Measurements from ENCODE around the gene HAND2.

Gene HAND2

GRCh38 chr4:173547889-173548288, 17.9 kb upstream of the HAND2 start:
- no peak for DNase-seq (ENCODE audit: low read depth)
- H3K4me3 ChIP-seq (ENCODE audit: low read depth, low read length) = no peak overlapping the region
- in situ Hi-C loops (cut with HindIII; ENCODE audit: low sequenced_read_pairs) = no loop called here
- TF ChIP-seq, protein P1, sequence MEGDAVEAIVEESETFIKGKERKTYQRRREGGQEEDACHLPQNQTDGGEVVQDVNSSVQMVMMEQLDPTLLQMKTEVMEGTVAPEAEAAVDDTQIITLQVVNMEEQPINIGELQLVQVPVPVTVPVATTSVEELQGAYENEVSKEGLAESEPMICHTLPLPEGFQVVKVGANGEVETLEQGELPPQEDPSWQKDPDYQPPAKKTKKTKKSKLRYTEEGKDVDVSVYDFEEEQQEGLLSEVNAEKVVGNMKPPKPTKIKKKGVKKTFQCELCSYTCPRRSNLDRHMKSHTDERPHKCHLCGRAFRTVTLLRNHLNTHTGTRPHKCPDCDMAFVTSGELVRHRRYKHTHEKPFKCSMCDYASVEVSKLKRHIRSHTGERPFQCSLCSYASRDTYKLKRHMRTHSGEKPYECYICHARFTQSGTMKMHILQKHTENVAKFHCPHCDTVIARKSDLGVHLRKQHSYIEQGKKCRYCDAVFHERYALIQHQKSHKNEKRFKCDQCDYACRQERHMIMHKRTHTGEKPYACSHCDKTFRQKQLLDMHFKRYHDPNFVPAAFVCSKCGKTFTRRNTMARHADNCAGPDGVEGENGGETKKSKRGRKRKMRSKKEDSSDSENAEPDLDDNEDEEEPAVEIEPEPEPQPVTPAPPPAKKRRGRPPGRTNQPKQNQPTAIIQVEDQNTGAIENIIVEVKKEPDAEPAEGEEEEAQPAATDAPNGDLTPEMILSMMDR (IDR thresholded peaks at IDR 0.05; ENCODE audit: low read depth, low read length, missing control alignments) = no peak

DNA sequence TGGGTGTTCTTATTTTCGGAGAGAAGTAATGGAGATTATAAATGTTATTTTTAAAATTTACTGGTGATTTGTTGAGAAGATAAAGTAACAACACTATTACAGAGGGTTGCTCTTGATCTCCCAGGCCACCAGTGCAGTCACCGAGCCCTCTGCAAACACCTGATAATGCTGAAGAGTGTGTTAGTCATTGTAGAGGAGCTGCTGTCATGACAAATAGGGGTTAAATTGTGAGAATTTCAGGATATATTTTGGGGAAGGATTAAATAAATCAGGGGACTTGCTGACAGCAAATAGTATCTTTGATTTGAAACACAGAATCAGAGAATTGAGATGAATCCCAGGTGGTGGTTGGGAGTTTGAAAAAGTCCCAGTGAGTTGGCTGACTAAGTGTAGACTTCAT, 16.7 kb upstream of the HAND2 start:
- in situ Hi-C loops (cut with HindIII; ENCODE audit: low sequenced_read_pairs) = no loop called here
- no peak for DNase-seq (ENCODE audit: low read depth)
- TF ChIP-seq, protein P1 (IDR thresholded peaks at IDR 0.05; ENCODE audit: low read depth, low read length, missing control alignments) = no peak
- no peak overlapping the region for H3K4me3 ChIP-seq (ENCODE audit: low read depth, low read length)

DNA sequence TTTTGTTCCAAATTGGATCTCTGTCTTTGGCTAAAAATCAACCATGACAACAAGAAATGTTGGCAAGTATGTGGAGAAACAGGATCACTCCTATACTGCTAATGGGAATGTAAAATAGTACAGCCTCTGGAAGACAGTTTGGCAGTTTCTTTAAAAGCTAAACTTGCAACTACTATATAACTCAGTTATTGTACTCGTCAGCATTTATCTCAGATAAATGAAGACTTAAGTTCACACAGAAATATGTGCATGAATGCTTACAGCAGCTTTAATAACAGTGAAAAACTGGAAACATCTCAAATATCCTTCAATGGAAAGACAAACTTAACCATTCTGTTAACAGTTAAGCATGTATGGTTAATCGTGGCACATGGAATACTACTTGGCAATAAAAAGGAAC, 15.4 kb upstream of the HAND2 start:
- in situ Hi-C loops (cut with HindIII; ENCODE audit: low sequenced_read_pairs) = no loop called here
- no peak overlapping the region for H3K4me3 ChIP-seq (ENCODE audit: low read depth, low read length)
- TF ChIP-seq, protein P1 (IDR thresholded peaks at IDR 0.05; ENCODE audit: low read depth, low read length, missing control alignments) = no peak
- DNase-seq (ENCODE audit: low read depth) = no peak

DNA sequence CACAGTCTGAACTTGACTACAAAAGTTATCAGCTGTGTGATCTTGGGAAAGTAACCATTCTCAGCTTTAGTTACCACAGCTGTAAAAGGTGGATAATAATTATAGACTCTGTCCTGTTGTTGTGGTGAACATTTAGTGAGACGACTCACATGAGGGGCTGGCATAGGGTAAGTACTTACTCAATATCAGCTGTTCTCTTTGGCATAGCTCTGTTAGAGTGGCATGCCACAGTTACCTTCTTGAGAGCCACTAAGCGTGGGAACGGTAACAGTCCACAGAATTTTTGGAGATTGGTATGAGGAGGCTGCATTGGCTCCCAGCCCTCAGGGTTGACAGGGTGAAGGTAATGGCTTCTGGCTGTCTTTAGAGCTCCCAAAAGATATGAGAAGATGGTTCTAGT, 13.2 kb upstream of the HAND2 start:
- no peak for DNase-seq (ENCODE audit: low read depth)
- in situ Hi-C loops (cut with HindIII; ENCODE audit: low sequenced_read_pairs) = no loop called here

DNA sequence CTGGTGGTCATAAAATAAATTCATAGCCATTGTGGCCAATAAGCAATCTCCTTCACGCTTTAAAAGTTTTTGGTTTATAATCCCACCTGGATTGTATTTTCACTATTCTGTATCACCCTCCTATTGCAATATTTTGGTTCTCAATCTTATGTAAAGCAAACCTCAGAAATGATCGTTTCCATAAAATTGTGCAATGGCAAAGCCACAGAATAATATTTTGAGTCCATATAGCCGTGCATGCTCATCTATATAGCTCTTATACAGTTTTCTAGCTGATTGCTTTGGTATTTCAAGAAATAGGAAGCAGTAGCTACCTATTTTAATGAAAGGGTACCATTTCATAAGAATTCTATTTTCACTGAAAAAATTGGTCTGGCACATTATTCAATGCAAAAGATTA, 10.0 kb upstream of the HAND2 start:
- no peak for DNase-seq (ENCODE audit: low read depth)
- in situ Hi-C loops (cut with HindIII; ENCODE audit: low sequenced_read_pairs) = no loop called here
- H3K4me3 ChIP-seq (ENCODE audit: low read depth, low read length) = no peak overlapping the region
- TF ChIP-seq, protein P1 (IDR thresholded peaks at IDR 0.05; ENCODE audit: low read depth, low read length, missing control alignments) = no peak

More for the DNA sequence above, 13.2 kb upstream of the HAND2 start:
- H3K4me3 ChIP-seq (ENCODE audit: low read depth, low read length) = no peak overlapping the region
- TF ChIP-seq, protein P1 (IDR thresholded peaks at IDR 0.05; ENCODE audit: low read depth, low read length, missing control alignments) = no peak

DNA sequence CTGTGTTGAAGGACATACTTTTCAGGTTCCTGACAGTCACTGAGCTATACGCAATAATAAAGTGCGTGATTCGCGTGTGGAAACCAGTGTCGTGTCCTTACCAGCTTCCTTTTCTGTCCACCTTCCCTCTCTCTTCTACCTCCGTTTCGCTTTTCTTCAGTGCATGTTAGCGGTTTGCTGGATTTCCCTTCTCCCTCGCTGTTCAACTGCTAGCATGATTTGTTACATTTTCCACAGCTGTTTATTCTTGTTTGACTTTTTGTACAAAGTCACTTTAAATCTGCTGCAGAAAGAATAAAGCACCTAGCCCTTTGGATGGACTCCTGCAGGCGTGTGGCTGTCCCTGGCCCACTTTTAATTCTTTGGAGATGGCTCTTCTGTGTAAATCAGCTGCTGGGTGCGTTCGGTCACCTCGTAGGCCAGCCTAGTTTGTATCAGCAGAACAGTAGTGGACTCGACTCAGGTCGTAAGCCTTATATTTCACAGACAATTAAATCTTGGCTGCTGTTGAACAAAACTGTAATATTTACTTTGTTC, 8.9 kb upstream of the HAND2 start:
- TF ChIP-seq, protein P1 (IDR thresholded peaks at IDR 0.05; ENCODE audit: low read depth, low read length, missing control alignments) = no peak
- in situ Hi-C loops (cut with HindIII; ENCODE audit: low sequenced_read_pairs) = no loop called here
- no peak for DNase-seq (ENCODE audit: low read depth)
- H3K4me3 ChIP-seq (ENCODE audit: low read depth, low read length) = no peak overlapping the region
